ENCODE data around the gene TMEM201.

DNA sequence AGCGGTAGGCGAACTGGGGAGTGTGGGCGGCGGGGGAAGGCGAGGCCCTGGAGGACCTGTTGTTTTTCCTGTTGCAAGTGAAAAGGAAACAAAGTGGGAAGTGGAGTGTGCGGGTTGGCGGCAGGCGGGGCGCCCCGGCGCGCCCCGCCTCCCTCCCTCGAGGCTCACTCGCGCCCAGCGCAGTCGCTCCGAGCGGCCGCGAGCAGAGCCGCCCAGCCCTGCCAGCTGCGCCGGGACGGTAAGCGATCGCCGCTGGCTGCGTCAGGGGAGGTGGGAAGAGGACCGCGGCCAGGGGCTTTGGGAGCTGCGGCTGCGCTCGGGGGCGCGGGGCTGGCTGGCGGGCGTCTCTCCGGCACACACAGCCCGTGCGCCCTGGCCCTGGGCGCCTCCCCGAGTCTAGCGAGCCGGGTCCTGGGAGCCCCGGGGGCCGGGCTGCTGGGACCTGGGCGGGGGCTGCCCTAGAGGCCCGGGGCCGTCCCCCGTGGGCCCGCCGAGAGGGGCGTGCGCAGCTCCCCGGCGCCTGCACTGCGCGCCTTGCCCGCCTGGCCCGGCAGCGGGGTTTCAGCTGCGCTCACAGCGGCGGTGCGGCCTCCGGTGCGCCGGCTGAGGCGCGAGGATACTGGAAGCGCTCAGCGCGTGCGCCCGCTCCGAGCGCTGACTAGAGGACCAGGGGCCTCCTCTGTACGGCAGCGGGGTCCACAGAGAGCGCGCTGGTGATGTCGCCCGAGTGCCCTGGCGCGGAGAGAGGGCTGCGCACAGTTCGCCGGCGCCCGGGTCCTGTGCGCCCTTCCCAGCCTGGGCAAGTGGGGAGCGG is 63.1 kb downstream of the TMEM201 start, which contains the start of gene PIK3CD:
- TF ChIP-seq, protein P1, sequence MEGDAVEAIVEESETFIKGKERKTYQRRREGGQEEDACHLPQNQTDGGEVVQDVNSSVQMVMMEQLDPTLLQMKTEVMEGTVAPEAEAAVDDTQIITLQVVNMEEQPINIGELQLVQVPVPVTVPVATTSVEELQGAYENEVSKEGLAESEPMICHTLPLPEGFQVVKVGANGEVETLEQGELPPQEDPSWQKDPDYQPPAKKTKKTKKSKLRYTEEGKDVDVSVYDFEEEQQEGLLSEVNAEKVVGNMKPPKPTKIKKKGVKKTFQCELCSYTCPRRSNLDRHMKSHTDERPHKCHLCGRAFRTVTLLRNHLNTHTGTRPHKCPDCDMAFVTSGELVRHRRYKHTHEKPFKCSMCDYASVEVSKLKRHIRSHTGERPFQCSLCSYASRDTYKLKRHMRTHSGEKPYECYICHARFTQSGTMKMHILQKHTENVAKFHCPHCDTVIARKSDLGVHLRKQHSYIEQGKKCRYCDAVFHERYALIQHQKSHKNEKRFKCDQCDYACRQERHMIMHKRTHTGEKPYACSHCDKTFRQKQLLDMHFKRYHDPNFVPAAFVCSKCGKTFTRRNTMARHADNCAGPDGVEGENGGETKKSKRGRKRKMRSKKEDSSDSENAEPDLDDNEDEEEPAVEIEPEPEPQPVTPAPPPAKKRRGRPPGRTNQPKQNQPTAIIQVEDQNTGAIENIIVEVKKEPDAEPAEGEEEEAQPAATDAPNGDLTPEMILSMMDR (conservative IDR thresholded peaks at IDR 0.05 in 1 of 2, IDR thresholded peaks at IDR 0.05 in 1 of 2; ENCODE audit: extremely low read depth in 1 of 2, insufficient read depth in 1 of 2, low read depth in 1 of 2, low read length in 2 of 2), result no peak
- no peak for TF ChIP-seq EZH2 (IDR thresholded peaks at IDR 0.05; ENCODE audit: borderline replicate concordance, low read length)
